ENCODE data around the gene STK35.

Gene STK35

GRCh38 chr20:2136275-2136674 is 34.6 kb downstream of the STK35 start:
- no peak for DNase-seq (ENCODE audit: low read depth)

- no peak for DNase-seq (ENCODE audit: low read depth)
Observed at GRCh38 chr20:2137552-2138201, 36.0 kb downstream of the STK35 start.

GRCh38 chr20:2138396-2138795 is 36.8 kb downstream of the STK35 start:
- DNase-seq (ENCODE audit: low read depth), result no peak

GRCh38 chr20:2139250-2139649 is 37.6 kb downstream of the STK35 start:
- DNase-seq (ENCODE audit: low read depth), result no peak

GRCh38 chr20:2139736-2140135 is 38.1 kb downstream of the STK35 start:
- no peak for DNase-seq (ENCODE audit: low read depth)

GRCh38 chr20:2140561-2140960 is 38.9 kb downstream of the STK35 start:
- DNase-seq (ENCODE audit: low read depth), result no peak

- no peak for DNase-seq (ENCODE audit: low read depth)
Observed at GRCh38 chr20:2141600-2142575, 40.3 kb downstream of the STK35 start.

- DNase-seq (ENCODE audit: low read depth), result no peak
Observed at GRCh38 chr20:2142649-2143048, 41.0 kb downstream of the STK35 start.

GRCh38 chr20:2143594-2143993 is 42.0 kb downstream of the STK35 start:
- DNase-seq (ENCODE audit: low read depth), result no peak

- no peak for DNase-seq (ENCODE audit: low read depth)
Observed at GRCh38 chr20:2144850-2145249, 43.2 kb downstream of the STK35 start.

GRCh38 chr20:2145376-2145775 is 43.7 kb downstream of the STK35 start:
- DNase-seq (ENCODE audit: low read depth), result no peak

- no peak for DNase-seq (ENCODE audit: low read depth)
Observed at GRCh38 chr20:2146080-2146867, 44.6 kb downstream of the STK35 start.

GRCh38 chr20:2149507-2149906 is 47.9 kb downstream of the STK35 start:
- DNase-seq (ENCODE audit: low read depth), result no peak

GRCh38 chr20:2150660-2151059 is 49.0 kb downstream of the STK35 start:
- DNase-seq (ENCODE audit: low read depth), result no peak

- DNase-seq (ENCODE audit: low read depth), result no peak
Observed at GRCh38 chr20:2151858-2152281, 50.2 kb downstream of the STK35 start.

GRCh38 chr20:2152317-2152716 is 50.7 kb downstream of the STK35 start:
- no peak for DNase-seq (ENCODE audit: low read depth)

- no peak for DNase-seq (ENCODE audit: low read depth)
Observed at GRCh38 chr20:2153326-2153725, 51.7 kb downstream of the STK35 start.

GRCh38 chr20:2156224-2156623 is 54.6 kb downstream of the STK35 start:
- no peak for DNase-seq (ENCODE audit: low read depth)

GRCh38 chr20:2156666-2157624 is 55.3 kb downstream of the STK35 start:
- DNase-seq (ENCODE audit: low read depth), result no peak

- no peak for DNase-seq (ENCODE audit: low read depth)
Observed at GRCh38 chr20:2162125-2162822, 60.6 kb downstream of the STK35 start.

- no peak for DNase-seq (ENCODE audit: low read depth)
Observed at GRCh38 chr20:2162823-2163166, 61.2 kb downstream of the STK35 start.
